ENCODE measurements around the gene BIRC6. TPM values are rescaled to one million over a fixed set of nuclear protein-coding genes. Genes with fewer than 3 reads are reported as not detected.

BIRC6 gene
- total and polyA plus RNA-seq, 2 donors (not counting 1 experiment from before 2014, with no cell fraction given) = 46.7 to 162 TPM

GRCh38 chr2:32489061-32489460 is 132.2 kb downstream of the BIRC6 start:
- H3K9me3 ChIP-seq (ENCODE audit: control insufficient read depth, insufficient read depth, low read depth, low read length) = no peaks in the 10 kb centered on the region
- no peak for TF ChIP-seq EZH2 (IDR thresholded peaks at IDR 0.05; ENCODE audit: low read length, missing control alignments)
- TF ChIP-seq CTCF (conservative IDR thresholded peaks at IDR 0.05 in 1 of 2, IDR thresholded peaks at IDR 0.05 in 1 of 2; ENCODE audit: low read depth in 1 of 2, low read length in 2 of 2) = no peak
- H4K20me1 ChIP-seq (ENCODE audit: control insufficient read depth, extremely low read depth, insufficient read depth, low read length) = no peaks in the 10 kb centered on the region
- H3K9ac ChIP-seq (ENCODE audit: insufficient read depth, low read length) = no peak overlapping the region
- H3K27ac ChIP-seq (ENCODE audit: insufficient read depth, low read length) = no peak overlapping the region
- no peaks in the 10 kb centered on the region for H3K36me3 ChIP-seq (ENCODE audit: control insufficient read depth, insufficient read depth, low read length)
- no peak overlapping the region for H2AFZ ChIP-seq (ENCODE audit: low read length)
- H3K79me2 ChIP-seq (ENCODE audit: control insufficient read depth, insufficient read depth, low read length) = no peaks in the 10 kb centered on the region
- H3K4me3 ChIP-seq (replicated peaks in 1 of 4; ENCODE audit: control extremely low read depth in 1 of 4, insufficient read depth in 1 of 4, low read depth in 3 of 4, low read length in 4 of 4) = no peak overlapping the region
- DNase-seq (ENCODE audit: low read depth in 2 of 2) = no peak
- no peaks in the 10 kb centered on the region for H3K27me3 ChIP-seq (ENCODE audit: control insufficient read depth, insufficient read depth, low read length)
- H3K4me1 ChIP-seq (ENCODE audit: control insufficient read depth, extremely low read depth, insufficient read depth, low read length) = peaks cover 9% of the 10 kb centered on the region
- H3K4me2 ChIP-seq (ENCODE audit: extremely low read depth, insufficient read depth, low read length) = no peak overlapping the region

DNA sequence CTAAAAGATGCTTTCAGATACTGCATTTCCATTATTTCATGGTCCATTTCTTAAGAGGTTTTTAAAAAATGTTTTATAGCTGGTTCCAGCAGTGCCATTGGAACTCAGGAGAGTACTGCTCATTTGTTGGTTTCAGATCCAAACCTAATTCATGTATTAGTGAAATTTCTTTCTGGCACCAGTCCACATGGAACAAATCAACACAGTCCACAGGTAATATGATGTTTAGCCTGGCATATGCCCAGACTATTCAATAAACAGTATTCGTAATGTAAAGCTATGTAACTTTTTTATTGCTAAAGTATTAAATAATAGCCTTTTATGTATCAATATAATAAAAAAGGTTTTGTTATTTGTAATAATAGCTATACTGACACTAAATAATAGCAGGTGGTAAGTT is 134.5 kb downstream of the BIRC6 start:
- DNase-seq (ENCODE audit: low read depth in 2 of 2) = no peak
- TF ChIP-seq CTCF (conservative IDR thresholded peaks at IDR 0.05 in 1 of 2, IDR thresholded peaks at IDR 0.05 in 1 of 2; ENCODE audit: low read depth in 1 of 2, low read length in 2 of 2) (no peak), EZH2 (IDR thresholded peaks at IDR 0.05; ENCODE audit: low read length, missing control alignments) (no peak)

GRCh38 chr2:32495139-32495538 is 138.3 kb downstream of the BIRC6 start:
- H3K4me1 ChIP-seq (ENCODE audit: control insufficient read depth, extremely low read depth, insufficient read depth, low read length) = no peaks in the 10 kb centered on the region
- no peaks in the 10 kb centered on the region for H3K9me3 ChIP-seq (ENCODE audit: control insufficient read depth, insufficient read depth, low read depth, low read length)
- no peak overlapping the region for H2AFZ ChIP-seq (ENCODE audit: low read length)
- DNase-seq (ENCODE audit: low read depth in 2 of 2) = peak in 1 of 2 donors; percentile 71
- H3K36me3 ChIP-seq (ENCODE audit: control insufficient read depth, insufficient read depth, low read length) = no peaks in the 10 kb centered on the region
- H3K9ac ChIP-seq (ENCODE audit: insufficient read depth, low read length) = no peak overlapping the region
- no peaks in the 10 kb centered on the region for H3K79me2 ChIP-seq (ENCODE audit: control insufficient read depth, insufficient read depth, low read length)
- no peak overlapping the region for H3K4me3 ChIP-seq (replicated peaks in 1 of 4; ENCODE audit: control extremely low read depth in 1 of 4, insufficient read depth in 1 of 4, low read depth in 3 of 4, low read length in 4 of 4)
- no peaks in the 10 kb centered on the region for H4K20me1 ChIP-seq (ENCODE audit: control insufficient read depth, extremely low read depth, insufficient read depth, low read length)
- no peak for TF ChIP-seq EZH2 (IDR thresholded peaks at IDR 0.05; ENCODE audit: low read length, missing control alignments)
- no peak for TF ChIP-seq CTCF (conservative IDR thresholded peaks at IDR 0.05 in 1 of 2, IDR thresholded peaks at IDR 0.05 in 1 of 2; ENCODE audit: low read depth in 1 of 2, low read length in 2 of 2)
- no peak overlapping the region for H3K27ac ChIP-seq (ENCODE audit: insufficient read depth, low read length)
- H3K27me3 ChIP-seq (ENCODE audit: control insufficient read depth, insufficient read depth, low read length) = no peaks in the 10 kb centered on the region
- H3K4me2 ChIP-seq (ENCODE audit: extremely low read depth, insufficient read depth, low read length) = no peak overlapping the region

More for the DNA sequence above, 134.5 kb downstream of the BIRC6 start:
- Histone ChIP-seq H3K4me1 (ENCODE audit: control insufficient read depth, extremely low read depth, insufficient read depth, low read length) (no peaks in the 10 kb centered on the region), H3K4me2 (ENCODE audit: extremely low read depth, insufficient read depth, low read length) (no peak overlapping the region), H3K36me3 (ENCODE audit: control insufficient read depth, insufficient read depth, low read length) (no peaks in the 10 kb centered on the region), H3K79me2 (ENCODE audit: control insufficient read depth, insufficient read depth, low read length) (no peaks in the 10 kb centered on the region), H3K9ac (ENCODE audit: insufficient read depth, low read length) (no peak overlapping the region), H4K20me1 (ENCODE audit: control insufficient read depth, extremely low read depth, insufficient read depth, low read length) (no peaks in the 10 kb centered on the region), H2AFZ (ENCODE audit: low read length) (no peak overlapping the region), H3K27me3 (ENCODE audit: control insufficient read depth, insufficient read depth, low read length) (no peaks in the 10 kb centered on the region), H3K4me3 (replicated peaks in 1 of 4; ENCODE audit: control extremely low read depth in 1 of 4, insufficient read depth in 1 of 4, low read depth in 3 of 4, low read length in 4 of 4) (no peak overlapping the region), H3K9me3 (ENCODE audit: control insufficient read depth, insufficient read depth, low read depth, low read length) (no peaks in the 10 kb centered on the region), H3K27ac (ENCODE audit: insufficient read depth, low read length) (no peak overlapping the region)

Data from fibroblast of lung (primary cell).